Fibroblast of villous mesenchyme (primary cell): ENCODE results near the gene DNAJB8. TPM values are rescaled to one million over a fixed set of nuclear protein-coding genes. Genes with fewer than 3 reads are reported as not detected.

ENCODE experiments used
- DNase-seq: peaks from one replicate; pipeline ENCODE4 v3.0.0-alpha.2; 2010; ENCODE audit warnings: low read depth
- H3K4me3 ChIP-seq: 2 replicates; pipeline ENCODE4 v1.5.1; 2011; ENCODE audit warnings: low read depth, mild to moderate bottlenecking, low read length
- CTCF ChIP-seq: IDR thresholded peaks from 2 replicates; pipeline ENCODE4 v1.5.1; 2012; ENCODE audit warnings: low read depth, mild to moderate bottlenecking, low read length; ENCODE audit not compliant: insufficient read depth
- total RNA-seq: library from RNA; depleted of rRNA; stranded (reverse); fragments of >200 nt; gene quantifications from 2 replicates; pipeline ENCODE4 v1.2.3, GENCODE V29; 2012

DNAJB8 gene
- total RNA-seq, 1 donor, result not detected

DNA sequence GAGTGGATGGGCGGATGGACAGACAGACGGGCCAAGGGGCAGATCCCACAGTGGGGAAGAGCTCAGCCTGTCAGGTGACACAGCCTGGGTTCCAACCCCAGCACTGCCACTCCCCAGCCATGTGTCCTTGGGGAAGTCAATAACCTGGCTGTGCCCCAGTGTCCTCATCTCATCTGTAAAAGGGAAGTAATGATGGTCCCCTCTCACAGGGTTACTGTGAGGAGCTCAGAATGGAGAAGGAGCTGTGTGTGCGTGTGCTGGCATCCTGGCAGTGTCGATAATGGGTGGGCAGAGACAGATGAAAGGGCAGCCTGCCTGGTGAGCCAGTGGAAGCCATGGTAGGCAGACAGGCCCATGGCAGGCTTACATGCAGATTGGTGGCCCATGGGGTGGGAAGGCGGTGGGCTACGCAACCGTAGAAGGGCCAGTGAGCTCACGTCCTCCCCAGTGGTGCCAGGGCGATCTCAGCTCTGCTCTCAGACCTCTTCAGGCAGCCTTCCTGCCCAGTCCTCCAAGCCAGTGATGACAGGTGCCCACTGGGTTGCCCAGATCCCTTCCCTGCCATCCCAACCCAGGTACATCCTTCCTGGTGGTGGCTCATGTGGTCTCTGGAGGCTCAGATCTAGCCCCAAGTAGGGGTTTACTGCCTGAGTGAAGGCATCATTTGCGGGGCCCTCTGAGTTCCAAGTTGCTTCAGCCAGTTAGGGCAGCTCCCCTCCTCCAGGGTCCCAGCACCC lies 2.3 kb upstream of the DNAJB8 start:
- H3K4me3 ChIP-seq, result no peak overlapping the region
- no peak for DNase-seq
- TF ChIP-seq CTCF, result no peak

DNA sequence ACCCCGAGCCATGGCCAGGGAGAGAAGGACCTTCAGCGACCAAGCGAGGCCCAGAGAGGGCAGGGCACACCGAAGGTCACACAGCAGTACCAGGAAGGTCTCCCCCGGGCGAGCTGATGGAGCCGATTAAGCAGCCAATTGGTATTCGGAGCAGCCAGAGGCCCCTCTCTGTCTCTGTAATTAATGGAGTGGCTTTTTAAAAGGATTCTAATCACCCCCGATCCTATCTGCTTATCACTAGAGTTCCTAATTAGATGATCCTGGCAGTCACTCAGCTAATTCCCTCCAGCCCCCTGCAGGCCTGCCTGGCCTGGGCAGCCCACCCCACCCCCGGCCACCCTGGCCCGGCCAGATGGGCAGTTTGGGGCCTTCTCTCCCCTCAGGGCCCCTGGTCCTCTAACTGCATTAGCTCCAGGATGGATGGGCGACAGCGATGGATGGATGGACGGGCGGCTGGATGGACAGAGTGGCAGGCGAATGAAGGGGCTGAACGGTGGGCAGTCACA lies 1.6 kb upstream of the DNAJB8 start:
- TF ChIP-seq CTCF, result no peak
- no peak for DNase-seq
- no peak overlapping the region for H3K4me3 ChIP-seq

DNA sequence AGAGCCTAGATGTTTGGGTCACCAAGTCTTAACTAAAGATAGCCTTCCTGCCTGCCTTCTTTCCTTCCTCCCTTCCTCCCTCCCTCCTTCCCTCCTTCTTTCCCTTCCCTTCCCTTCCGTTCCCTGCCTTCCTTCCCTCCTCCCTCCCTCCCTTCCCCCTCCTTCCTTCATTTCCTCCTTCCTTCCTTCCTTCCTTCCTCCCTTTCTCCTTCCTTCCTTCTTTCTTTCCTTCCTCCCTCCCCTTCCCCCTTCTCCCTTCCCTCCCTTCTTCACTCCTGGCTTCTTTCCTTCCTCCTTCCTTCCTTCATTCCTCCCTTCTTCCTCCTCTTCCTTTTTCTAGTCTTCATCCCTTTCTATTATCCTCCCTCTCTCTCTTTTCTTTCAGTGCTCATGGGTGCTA lies 2.0 kb downstream of the DNAJB8 start:
- H3K4me3 ChIP-seq, result no peak overlapping the region
- no peak for TF ChIP-seq CTCF
- DNase-seq, result no peak

GRCh38 chr3:128464188-128464587 lies 2.5 kb downstream of the DNAJB8 start:
- no peak for DNase-seq
- no peak overlapping the region for H3K4me3 ChIP-seq
- TF ChIP-seq CTCF, result peak; percentile 27

GRCh38 chr3:128463771-128464170 lies 2.9 kb downstream of the DNAJB8 start:
- TF ChIP-seq CTCF, result no peak
- H3K4me3 ChIP-seq, result no peak overlapping the region
- DNase-seq, result no peak

- TF ChIP-seq CTCF, result no peak
- DNase-seq, result no peak
These were observed 3.3 kb downstream of the DNAJB8 start for GRCh38 chr3:128463354-128463753.

GRCh38 chr3:128462931-128463330 lies 3.8 kb downstream of the DNAJB8 start:
- H3K4me3 ChIP-seq, result no peak overlapping the region
- no peak for TF ChIP-seq CTCF
- DNase-seq, result no peak

More at GRCh38 chr3:128463354-128463753, 3.3 kb downstream of the DNAJB8 start:
- H3K4me3 ChIP-seq, result no peak overlapping the region
